ENCODE results near the gene ZCWPW1. TPM values are rescaled to one million over a fixed set of nuclear protein-coding genes. Genes with fewer than 3 reads are reported as not detected.
"Not testable (repeated sequence)": the region's sequence is repeated elsewhere in the genome, so short reads cannot be mapped to it uniquely, and the experiment has no call there.

ZCWPW1 gene
- total and polyA plus RNA-seq, 2 experiments from 2014 or later: 2.2 to 3.3 TPM

- Histone ChIP-seq H3K27me3 (no peaks in the 10 kb centered on the region), H2AFZ (no peak overlapping the region), H3K9me2 (replicated peaks; ENCODE audit: insufficient read depth) (no peaks in the 10 kb centered on the region), H3K9me3 (ENCODE audit: low read depth) (no peaks in the 10 kb centered on the region), H3K4me3 (no peak overlapping the region), H3K36me3 (replicated peaks; ENCODE audit: insufficient read depth, low read depth) (no peaks in the 10 kb centered on the region), H4K20me1 (ENCODE audit: insufficient read depth, poor library complexity, severe bottlenecking) (no peaks in the 10 kb centered on the region), H3K4me1 (ENCODE audit: insufficient read depth) (no peaks in the 10 kb centered on the region), H3K4me2 (no peak overlapping the region), H3K79me2 (no peaks in the 10 kb centered on the region), H3K27ac (no peak overlapping the region)
- TF ChIP-seq CTCF (IDR thresholded peaks at IDR 0.05; ENCODE audit: poor library complexity) (no peak), EZH2phosphoT487 (IDR thresholded peaks at IDR 0.05; ENCODE audit: low read depth, severe bottlenecking, unreplicated experiment) (no peak), EZH2 (IDR thresholded peaks at IDR 0.05; ENCODE audit: borderline replicate concordance) (no peak)
- 94% methylated on average over 11 of the region's 16 CpGs for WGBS (ENCODE audit: low lambda C conversion rate, missing lambda C conversion rate)
- DNase-seq (ENCODE audit: low spot score): no peak
Observed at GRCh38 chr7:100366411-100367250, 61.9 kb downstream of the ZCWPW1 start.

GRCh38 chr7:100365998-100366367 is 62.5 kb downstream of the ZCWPW1 start:
- H4K20me1 ChIP-seq (ENCODE audit: insufficient read depth, poor library complexity, severe bottlenecking); H3K27me3 ChIP-seq; H3K9me3 ChIP-seq (ENCODE audit: low read depth); H3K36me3 ChIP-seq (replicated peaks; ENCODE audit: insufficient read depth, low read depth); DNase-seq (ENCODE audit: low spot score); H3K4me1 ChIP-seq (ENCODE audit: insufficient read depth); H3K79me2 ChIP-seq; H2AFZ ChIP-seq; H3K27ac ChIP-seq; H3K9me2 ChIP-seq (replicated peaks; ENCODE audit: insufficient read depth); H3K4me2 ChIP-seq; H3K4me3 ChIP-seq: not testable (repeated sequence)
- 100% methylated on average over 7 of the region's 7 CpGs for WGBS (ENCODE audit: low lambda C conversion rate, missing lambda C conversion rate)

DNA sequence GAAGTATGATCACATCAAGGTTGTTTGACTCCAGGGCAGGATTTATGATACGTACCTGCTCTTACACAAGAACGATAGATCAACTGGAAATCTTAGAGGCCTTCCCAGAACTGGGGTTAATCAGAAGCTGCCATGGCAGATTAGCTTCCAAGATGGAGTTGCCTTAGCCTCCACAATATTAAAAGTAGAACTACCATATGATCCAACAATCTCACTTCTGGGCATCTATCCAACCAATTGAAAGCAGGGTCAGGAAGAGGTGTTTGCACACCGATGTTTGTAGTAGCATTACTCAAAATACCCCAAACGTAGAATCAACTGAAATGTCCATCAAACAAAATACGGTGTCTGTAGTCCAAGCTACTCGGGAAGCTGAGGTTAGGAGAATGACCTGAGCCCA is 64.0 kb downstream of the ZCWPW1 start:
- no peak overlapping the region for H3K27ac ChIP-seq
- H3K4me3 ChIP-seq: no peak overlapping the region
- no peak overlapping the region for H3K4me2 ChIP-seq
- TF ChIP-seq EZH2 (IDR thresholded peaks at IDR 0.05; ENCODE audit: borderline replicate concordance) (no peak), CTCF (IDR thresholded peaks at IDR 0.05; ENCODE audit: poor library complexity) (no peak), EZH2phosphoT487 (IDR thresholded peaks at IDR 0.05; ENCODE audit: low read depth, severe bottlenecking, unreplicated experiment) (no peak)
- no peaks in the 10 kb centered on the region for H3K4me1 ChIP-seq (ENCODE audit: insufficient read depth)
- H3K9me2 ChIP-seq (replicated peaks; ENCODE audit: insufficient read depth): no peaks in the 10 kb centered on the region
- WGBS (ENCODE audit: low lambda C conversion rate, missing lambda C conversion rate): 93% methylated on average over 6 of the region's 6 CpGs
- no peaks in the 10 kb centered on the region for H3K9me3 ChIP-seq (ENCODE audit: low read depth)
- no peaks in the 10 kb centered on the region for H3K79me2 ChIP-seq
- H4K20me1 ChIP-seq (ENCODE audit: insufficient read depth, poor library complexity, severe bottlenecking): no peaks in the 10 kb centered on the region
- no peaks in the 10 kb centered on the region for H3K27me3 ChIP-seq
- H2AFZ ChIP-seq: no peak overlapping the region
- no peak for DNase-seq (ENCODE audit: low spot score)
- H3K36me3 ChIP-seq (replicated peaks; ENCODE audit: insufficient read depth, low read depth): no peaks in the 10 kb centered on the region

DNA sequence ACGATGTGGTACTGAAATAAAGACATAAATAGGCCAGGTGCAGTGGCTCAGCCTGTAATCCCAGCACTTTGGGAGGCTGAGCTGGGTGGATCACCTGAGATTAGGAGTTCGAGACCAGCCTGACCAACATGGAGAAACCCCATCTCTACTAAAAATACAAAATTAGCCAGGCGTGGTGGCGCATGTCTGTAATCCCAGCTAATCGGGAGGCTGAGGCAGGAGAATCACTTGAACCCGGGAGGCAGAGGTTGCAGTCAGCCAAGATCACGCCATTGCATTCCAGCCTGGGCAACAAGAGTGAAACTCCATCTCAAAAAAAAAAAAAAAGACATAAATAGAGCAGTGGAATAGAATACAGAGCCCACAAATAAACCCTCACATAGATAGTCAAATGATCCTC is 64.7 kb downstream of the ZCWPW1 start:
- not testable (repeated sequence) for H3K4me1 ChIP-seq (ENCODE audit: insufficient read depth); H3K9me3 ChIP-seq (ENCODE audit: low read depth); H3K36me3 ChIP-seq (replicated peaks; ENCODE audit: insufficient read depth, low read depth); H3K4me3 ChIP-seq; DNase-seq (ENCODE audit: low spot score); H3K27ac ChIP-seq; H3K27me3 ChIP-seq; H2AFZ ChIP-seq; H3K4me2 ChIP-seq; H4K20me1 ChIP-seq (ENCODE audit: insufficient read depth, poor library complexity, severe bottlenecking); H3K79me2 ChIP-seq; H3K9me2 ChIP-seq (replicated peaks; ENCODE audit: insufficient read depth)
- WGBS (ENCODE audit: low lambda C conversion rate, missing lambda C conversion rate): 98% methylated on average over 7 of the region's 7 CpGs
